Astrocyte of the cerebellum (primary cell): ENCODE results near the gene CTNNA1.

Experiments
- DNase-seq: peaks from one replicate; pipeline ENCODE4 v3.0.0-alpha.2; 2011; ENCODE audit warnings: low read depth
- H3K4me3 ChIP-seq: 2 replicates; pipeline ENCODE4 v1.5.1; 2011; ENCODE audit warnings: mild to moderate bottlenecking, low read depth, low read length, moderate library complexity
- in situ Hi-C: cut with HindIII; loops from 2 replicates; pipeline ENCODE4 v1.10.0; 2017; ENCODE audit warnings: low sequenced_read_pairs
- TF ChIP-seq, protein P1 (sequence below): IDR thresholded peaks from 2 replicates; pipeline ENCODE4 v1.5.1; 2012; ENCODE audit warnings: low read length, low read depth, moderate library complexity, mild to moderate bottlenecking; ENCODE audit errors: missing control alignments

The CTNNA1 gene

GRCh38 chr5:138716456-138716924, 36.7 kb upstream of the CTNNA1 start:
- DNase-seq = no peak
- TF ChIP-seq, protein P1, sequence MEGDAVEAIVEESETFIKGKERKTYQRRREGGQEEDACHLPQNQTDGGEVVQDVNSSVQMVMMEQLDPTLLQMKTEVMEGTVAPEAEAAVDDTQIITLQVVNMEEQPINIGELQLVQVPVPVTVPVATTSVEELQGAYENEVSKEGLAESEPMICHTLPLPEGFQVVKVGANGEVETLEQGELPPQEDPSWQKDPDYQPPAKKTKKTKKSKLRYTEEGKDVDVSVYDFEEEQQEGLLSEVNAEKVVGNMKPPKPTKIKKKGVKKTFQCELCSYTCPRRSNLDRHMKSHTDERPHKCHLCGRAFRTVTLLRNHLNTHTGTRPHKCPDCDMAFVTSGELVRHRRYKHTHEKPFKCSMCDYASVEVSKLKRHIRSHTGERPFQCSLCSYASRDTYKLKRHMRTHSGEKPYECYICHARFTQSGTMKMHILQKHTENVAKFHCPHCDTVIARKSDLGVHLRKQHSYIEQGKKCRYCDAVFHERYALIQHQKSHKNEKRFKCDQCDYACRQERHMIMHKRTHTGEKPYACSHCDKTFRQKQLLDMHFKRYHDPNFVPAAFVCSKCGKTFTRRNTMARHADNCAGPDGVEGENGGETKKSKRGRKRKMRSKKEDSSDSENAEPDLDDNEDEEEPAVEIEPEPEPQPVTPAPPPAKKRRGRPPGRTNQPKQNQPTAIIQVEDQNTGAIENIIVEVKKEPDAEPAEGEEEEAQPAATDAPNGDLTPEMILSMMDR = no peak
- no peak overlapping the region for H3K4me3 ChIP-seq
- in situ Hi-C loops = no loop called here

DNA sequence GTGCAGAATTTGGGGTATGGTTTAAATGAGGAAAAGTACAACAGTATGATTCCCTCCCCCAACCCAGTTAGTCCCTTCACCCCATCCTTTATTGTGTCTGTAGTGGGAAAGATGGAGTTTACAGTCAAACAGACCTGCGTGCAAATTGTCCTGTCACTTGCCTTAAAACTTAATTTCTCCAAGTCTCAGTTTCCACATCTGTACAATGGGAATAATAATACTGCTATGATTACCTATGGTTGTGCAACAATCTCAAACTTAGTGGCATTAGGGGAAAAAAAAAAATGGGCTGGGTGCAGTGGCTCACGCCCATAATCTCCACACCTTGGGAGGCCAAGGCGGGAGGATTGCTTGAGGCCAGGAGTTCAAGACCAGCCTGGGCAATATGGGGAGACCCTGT, 35.8 kb upstream of the CTNNA1 start:
- in situ Hi-C loops = no loop called here
- H3K4me3 ChIP-seq = no peak overlapping the region
- TF ChIP-seq, protein P1 = no peak
- DNase-seq = no peak

DNA sequence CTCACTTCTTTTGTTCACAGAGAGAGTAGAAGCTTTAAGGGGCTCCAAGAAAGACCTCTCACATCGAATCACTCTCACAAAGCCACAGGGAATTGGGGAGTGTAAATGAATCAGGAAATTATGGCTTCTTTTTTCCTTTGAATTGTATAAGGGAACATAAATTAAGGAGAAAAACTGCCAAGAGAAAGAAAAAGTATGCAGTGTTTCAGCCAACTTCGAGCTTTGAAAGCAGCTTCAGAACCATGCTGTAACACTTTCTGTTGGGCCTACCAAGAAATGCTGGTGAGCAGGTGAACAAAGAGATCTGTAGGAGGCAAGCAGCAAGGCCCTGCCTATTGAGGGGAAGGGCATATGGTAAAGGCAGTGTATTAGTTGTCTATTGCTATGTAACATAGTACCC, 33.4 kb upstream of the CTNNA1 start:
- no peak overlapping the region for H3K4me3 ChIP-seq
- TF ChIP-seq, protein P1 = no peak
- no peak for DNase-seq
- in situ Hi-C loops = no loop called here

DNA sequence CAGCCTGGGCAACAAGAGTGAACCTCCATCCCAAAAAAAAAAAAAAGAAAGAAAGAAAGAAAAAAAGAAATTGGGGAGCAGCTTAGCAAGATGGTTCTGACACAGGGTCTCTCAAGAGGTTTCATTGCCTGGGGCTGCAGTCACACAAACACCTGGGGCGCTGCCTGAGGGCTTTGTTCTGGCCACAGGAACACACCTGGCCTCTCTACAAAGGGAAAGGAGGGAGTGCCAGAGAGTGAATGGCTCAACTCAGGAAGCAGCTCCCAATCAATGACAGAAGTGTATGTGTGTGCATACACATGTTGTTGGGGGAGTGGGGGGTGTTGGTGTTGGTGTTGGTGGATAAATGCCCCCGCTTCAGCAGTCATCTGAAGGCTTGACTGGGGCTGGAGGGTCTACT, 32.4 kb upstream of the CTNNA1 start:
- in situ Hi-C loops = no loop called here
- H3K4me3 ChIP-seq = no peak overlapping the region
- TF ChIP-seq, protein P1 = no peak
- DNase-seq = no peak

- DNase-seq = no peak
- in situ Hi-C loops = no loop called here
- no peak overlapping the region for H3K4me3 ChIP-seq
- TF ChIP-seq, protein P1 = no peak
These were observed 31.2 kb upstream of the CTNNA1 start for GRCh38 chr5:138721979-138722378.

- no peak overlapping the region for H3K4me3 ChIP-seq
- no peak for DNase-seq
- TF ChIP-seq, protein P1 = no peak
- in situ Hi-C loops = no loop called here
These were observed 30.6 kb upstream of the CTNNA1 start for GRCh38 chr5:138722544-138723177.
